ENCODE results near the gene CHD1L. TPM values are rescaled to one million over a fixed set of nuclear protein-coding genes. Genes with fewer than 3 reads are reported as not detected.
"Not testable (repeated sequence)": the region's sequence is repeated elsewhere in the genome, so short reads cannot be mapped to it uniquely, and the experiment has no call there.

Gene CHD1L
- total RNA-seq, 4 donors from 2014 or later = 10.2 to 23.7 (median 19.2) TPM

DNA sequence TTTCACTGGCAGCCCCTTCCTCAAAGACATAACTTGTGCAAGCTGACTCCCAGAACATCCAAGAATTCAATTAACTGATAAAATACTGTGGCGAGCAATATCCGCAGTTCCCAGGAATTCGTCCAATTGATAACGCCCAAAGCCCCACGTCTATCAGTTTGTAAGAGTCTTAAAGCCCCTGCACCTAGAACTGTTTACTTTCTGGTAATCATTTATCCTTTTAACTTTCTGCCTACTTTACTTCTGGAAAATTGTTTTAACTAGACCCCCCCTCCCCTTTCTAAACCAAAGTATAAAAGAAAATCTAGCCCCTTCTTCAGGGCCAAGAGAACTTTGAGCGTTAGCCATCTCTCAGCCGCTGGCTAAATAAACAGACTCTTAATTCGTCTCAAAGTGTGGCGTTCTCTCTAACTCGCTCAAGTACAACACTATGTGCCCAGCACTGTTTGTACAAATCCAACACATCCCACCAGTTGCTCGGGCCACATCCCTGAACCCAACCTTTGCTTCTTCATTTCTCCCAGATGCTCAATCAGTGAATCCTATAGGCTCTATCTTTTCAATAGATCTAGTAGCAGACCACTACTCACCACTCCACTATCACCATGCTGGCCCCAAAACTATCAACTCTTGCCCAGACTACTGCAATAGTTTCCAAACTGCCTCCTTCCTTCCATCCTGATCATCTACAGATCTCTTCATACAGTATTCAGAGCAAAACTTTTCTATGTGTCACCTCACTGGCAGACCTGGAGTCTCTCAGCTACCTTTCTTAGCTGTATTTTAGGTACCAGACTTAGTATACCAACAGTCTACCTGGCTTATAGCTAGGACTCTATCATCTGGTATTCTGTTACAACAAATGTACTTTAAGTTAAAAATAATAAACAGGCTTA is 3.3 kb upstream of the CHD1L start:
- 89% methylated on average over 11 of the region's 11 CpGs for WGBS, 2 donors
- TF ChIP-seq EP300 (IDR thresholded peaks at IDR 0.05) = no peak
- TF ChIP-seq, protein P1, sequence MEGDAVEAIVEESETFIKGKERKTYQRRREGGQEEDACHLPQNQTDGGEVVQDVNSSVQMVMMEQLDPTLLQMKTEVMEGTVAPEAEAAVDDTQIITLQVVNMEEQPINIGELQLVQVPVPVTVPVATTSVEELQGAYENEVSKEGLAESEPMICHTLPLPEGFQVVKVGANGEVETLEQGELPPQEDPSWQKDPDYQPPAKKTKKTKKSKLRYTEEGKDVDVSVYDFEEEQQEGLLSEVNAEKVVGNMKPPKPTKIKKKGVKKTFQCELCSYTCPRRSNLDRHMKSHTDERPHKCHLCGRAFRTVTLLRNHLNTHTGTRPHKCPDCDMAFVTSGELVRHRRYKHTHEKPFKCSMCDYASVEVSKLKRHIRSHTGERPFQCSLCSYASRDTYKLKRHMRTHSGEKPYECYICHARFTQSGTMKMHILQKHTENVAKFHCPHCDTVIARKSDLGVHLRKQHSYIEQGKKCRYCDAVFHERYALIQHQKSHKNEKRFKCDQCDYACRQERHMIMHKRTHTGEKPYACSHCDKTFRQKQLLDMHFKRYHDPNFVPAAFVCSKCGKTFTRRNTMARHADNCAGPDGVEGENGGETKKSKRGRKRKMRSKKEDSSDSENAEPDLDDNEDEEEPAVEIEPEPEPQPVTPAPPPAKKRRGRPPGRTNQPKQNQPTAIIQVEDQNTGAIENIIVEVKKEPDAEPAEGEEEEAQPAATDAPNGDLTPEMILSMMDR (IDR thresholded peaks at IDR 0.05) = no peak
- no peak for TF ChIP-seq POLR2A (IDR thresholded peaks at IDR 0.05)

DNA sequence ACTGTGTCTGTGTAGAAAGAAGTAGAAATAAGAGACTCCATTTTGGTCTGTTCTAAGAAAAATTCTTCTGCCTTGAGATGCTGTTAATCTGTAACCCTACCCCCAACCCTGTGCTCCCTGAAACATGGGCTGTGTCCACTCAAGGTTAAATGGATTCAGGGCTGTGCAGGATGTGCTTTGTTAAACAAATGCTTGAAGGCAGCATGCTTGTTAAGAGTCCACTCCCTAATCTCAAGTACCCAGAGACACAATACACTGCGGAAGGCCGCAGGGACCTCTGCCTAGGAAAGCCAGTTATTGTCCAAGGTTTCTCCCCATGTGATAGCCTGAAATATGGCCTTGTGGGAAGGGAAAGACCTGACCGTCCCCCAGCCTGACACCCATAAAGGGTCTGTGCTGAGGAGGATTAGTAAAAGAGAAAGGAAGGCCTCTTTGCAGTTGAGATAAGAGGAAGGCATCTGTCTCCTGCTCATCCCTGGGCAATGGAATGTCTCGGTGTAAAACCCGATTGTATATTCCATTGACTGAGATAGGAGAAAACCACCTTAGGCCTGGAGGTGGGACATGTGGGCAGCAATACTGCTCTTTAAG is 2.3 kb upstream of the CHD1L start:
- not testable (repeated sequence) for H3K27ac ChIP-seq; H3K9me3 ChIP-seq; H3K4me3 ChIP-seq; H3K27me3 ChIP-seq; H3K36me3 ChIP-seq; DNase-seq (ENCODE audit: low spot score in 2 of 2)
- peaks cover 0 to 20% (median 0%) of the 10 kb centered on the region in 4 donors for H3K4me1 ChIP-seq
- 78 to 88% methylated on average over 5 of the region's 5 CpGs for WGBS, 2 donors

More for the DNA sequence above, 3.3 kb upstream of the CHD1L start:
- no peak for DNase-seq (ENCODE audit: low spot score in 2 of 2)
- Histone ChIP-seq H3K36me3 (no peaks in the 10 kb centered on the region), H3K27ac (no peak overlapping the region), H3K9me3 (no peaks in the 10 kb centered on the region), H3K27me3 (no peaks in the 10 kb centered on the region), H3K4me1 (peaks cover 0 to 13% (median 0%) of the 10 kb centered on the region in 4 donors), H3K4me3 (no peak overlapping the region)

DNA sequence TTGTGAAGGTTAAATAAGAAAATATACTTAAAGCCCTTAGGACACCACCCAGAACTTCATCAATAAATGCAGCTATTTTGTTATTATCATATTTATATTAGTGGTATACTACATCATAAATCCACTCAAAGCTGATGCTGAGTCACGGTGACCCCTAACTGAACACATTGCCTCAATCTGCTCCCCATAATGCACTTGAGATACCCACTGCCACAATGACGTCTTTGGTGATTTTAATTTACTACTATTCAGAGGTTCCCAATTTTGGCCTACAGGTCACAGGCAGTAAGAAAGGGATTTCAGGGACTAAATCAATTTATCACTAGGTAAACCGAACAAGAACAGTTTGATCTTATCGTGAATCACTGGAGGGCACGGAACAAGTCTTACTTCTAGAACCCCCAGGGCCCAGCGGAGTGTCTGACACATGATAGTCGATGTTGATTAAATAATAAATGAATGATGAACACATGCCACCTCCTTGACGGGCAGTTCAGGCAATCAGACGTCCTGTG is 493 bp upstream of the CHD1L start:
- Histone ChIP-seq H3K27ac (peak overlapping the region in 3 of 4 donors; percentile 86 to 91 (median 90)), H3K27me3 (no peaks in the 10 kb centered on the region), H3K9me3 (no peaks in the 10 kb centered on the region), H3K36me3 (no peaks in the 10 kb centered on the region), H3K4me1 (peaks cover 0 to 23% (median 1%) of the 10 kb centered on the region in 4 donors), H3K4me3 (peak overlapping the region; percentile 80 to 99 (median 93))
- TF ChIP-seq, protein P1 (IDR thresholded peaks at IDR 0.05) = no peak
- TF ChIP-seq POLR2A (IDR thresholded peaks at IDR 0.05) (no peak), EP300 (IDR thresholded peaks at IDR 0.05) (no peak)
- WGBS, 2 donors = 27 to 38% methylated on average over 9 of the region's 9 CpGs
- DNase-seq (ENCODE audit: low spot score in 2 of 2) = no peak

DNA sequence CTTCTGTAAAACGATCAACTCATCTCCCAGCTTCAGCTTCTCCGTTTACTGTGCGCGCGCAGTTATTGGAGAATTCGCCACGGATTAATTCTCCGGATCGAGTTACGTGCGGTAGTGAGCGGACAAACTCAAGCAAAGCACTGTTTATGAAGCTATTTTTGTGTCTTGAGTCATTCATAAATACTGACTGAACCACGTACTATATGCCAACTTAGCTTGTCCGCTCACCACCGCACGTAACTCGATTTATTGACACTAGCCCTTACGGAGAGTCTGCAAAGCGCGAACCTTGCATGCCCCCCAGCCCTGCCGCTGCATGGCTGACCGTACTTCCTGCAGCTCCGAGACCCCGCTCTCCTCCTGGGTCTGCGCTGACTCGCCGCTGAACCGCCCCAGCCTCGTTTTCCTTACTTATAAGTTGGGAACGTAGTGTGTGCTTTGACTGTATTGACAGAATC is 773 bp downstream of the CHD1L start:
- peak in 1 of 2 donors; percentile 24 for DNase-seq (ENCODE audit: low spot score in 2 of 2)
- Histone ChIP-seq H3K36me3 (no peaks in the 10 kb centered on the region), H3K4me1 (peaks cover 0 to 33% (median 4%) of the 10 kb centered on the region in 4 donors), H3K27me3 (no peaks in the 10 kb centered on the region), H3K9me3 (no peaks in the 10 kb centered on the region), H3K4me3 (peak overlapping the region; percentile 80 to 99 (median 93)), H3K27ac (peak overlapping the region; percentile 83 to 91 (median 88))
- TF ChIP-seq POLR2A (IDR thresholded peaks at IDR 0.05) = no peak
- TF ChIP-seq, protein P1 (IDR thresholded peaks at IDR 0.05) = no peak
- TF ChIP-seq EP300 (IDR thresholded peaks at IDR 0.05) = no peak
- 0 to 1% methylated on average over 30 of the region's 30 CpGs for WGBS, 2 donors

DNA sequence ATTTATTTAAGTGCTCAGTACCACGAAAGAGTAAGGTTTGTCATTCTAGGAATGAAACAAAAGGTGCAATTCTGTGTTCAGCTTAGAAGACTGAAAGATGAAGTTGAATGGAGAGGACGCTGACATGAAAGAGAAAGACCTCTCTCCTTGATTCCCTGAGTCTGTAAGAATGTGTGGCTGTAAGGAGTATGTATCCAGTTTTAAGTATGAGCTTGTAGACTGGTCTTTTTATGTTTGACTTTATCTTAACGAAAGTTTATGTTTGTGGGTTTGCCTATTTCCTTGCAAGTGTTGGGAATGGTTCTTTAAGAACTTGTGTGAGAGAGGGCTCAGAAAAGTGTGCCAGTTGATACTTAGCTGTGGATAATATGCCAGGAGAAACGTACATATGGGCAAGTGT is 1.4 kb downstream of the CHD1L start:
- peak overlapping the region in 3 of 4 donors; percentile 86 to 91 (median 90) for H3K27ac ChIP-seq

More for the DNA sequence above, 1.4 kb downstream of the CHD1L start:
- Histone ChIP-seq H3K4me1 (peaks cover 0 to 33% (median 4%) of the 10 kb centered on the region in 4 donors), H3K27me3 (no peaks in the 10 kb centered on the region), H3K4me3 (peak overlapping the region; percentile 80 to 99 (median 93)), H3K36me3 (no peaks in the 10 kb centered on the region), H3K9me3 (no peaks in the 10 kb centered on the region)
- TF ChIP-seq, protein P1 (IDR thresholded peaks at IDR 0.05) = no peak
- TF ChIP-seq EP300 (IDR thresholded peaks at IDR 0.05) (no peak), POLR2A (IDR thresholded peaks at IDR 0.05) (no peak)
- WGBS, 2 donors = 11 to 15% methylated on average over 4 of the region's 4 CpGs
- DNase-seq (ENCODE audit: low spot score in 2 of 2) = no peak
